ENCODE data around the gene TTC38. TPM values are rescaled to one million over a fixed set of nuclear protein-coding genes. Genes with fewer than 3 reads are reported as not detected.
A peak's percentile ranks its signal among the peaks of the same experiment; 100 is the strongest.
"Not testable (repeated sequence)": the region's sequence is repeated elsewhere in the genome, so short reads cannot be mapped to it uniquely, and the experiment has no call there.

TTC38 gene
- total RNA-seq, 1 donor from 2014 or later, result 25.4 TPM

DNA sequence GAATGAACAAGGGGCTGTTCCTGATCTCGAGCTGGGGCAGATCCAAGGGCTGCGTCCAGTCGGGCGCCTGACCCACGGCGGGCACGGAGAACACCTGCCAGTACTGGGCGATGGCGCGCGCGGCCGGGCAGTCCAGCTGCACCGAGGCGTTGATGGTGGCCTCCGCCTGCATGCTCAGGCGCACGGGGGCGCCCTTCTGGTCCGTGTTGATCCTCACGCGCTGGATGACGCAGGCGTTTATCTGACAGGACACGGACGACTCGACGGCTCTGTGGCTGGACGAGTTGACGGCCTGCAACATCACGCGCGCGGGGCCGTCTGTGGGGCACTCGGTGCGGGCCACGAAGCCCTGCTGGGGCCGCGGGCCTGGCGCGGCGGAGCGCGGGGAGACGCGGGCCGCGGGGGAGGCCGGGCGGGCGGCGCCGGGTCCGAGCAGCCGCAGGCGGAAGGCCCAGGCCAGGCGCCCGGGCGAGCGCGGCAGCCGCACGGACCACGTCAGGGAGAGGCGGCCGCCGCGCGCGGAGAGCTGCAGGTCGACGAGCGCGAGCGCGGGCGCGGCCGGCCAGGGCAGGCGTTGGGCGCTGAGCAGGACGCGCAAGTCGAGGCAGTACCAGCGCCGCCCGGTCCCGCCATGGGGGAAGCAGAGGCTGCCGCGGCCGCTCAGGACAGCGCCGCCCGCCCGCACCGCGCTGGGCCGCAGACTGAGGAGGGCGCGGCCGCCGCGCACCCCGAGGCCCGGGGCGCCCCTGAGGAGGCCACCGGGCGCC lies 5.2 kb upstream of the TTC38 start:
- H3K9me3 ChIP-seq (replicated peaks), result no peaks in the 10 kb centered on the region
- intact Hi-C loops (cut with micrococcal nuclease), result no loop called here
- no peaks in the 10 kb centered on the region for H3K36me3 ChIP-seq
- peaks cover 19% of the 10 kb centered on the region for H3K4me1 ChIP-seq
- peak; percentile 72 for DNase-seq
- TF ChIP-seq, protein P1, sequence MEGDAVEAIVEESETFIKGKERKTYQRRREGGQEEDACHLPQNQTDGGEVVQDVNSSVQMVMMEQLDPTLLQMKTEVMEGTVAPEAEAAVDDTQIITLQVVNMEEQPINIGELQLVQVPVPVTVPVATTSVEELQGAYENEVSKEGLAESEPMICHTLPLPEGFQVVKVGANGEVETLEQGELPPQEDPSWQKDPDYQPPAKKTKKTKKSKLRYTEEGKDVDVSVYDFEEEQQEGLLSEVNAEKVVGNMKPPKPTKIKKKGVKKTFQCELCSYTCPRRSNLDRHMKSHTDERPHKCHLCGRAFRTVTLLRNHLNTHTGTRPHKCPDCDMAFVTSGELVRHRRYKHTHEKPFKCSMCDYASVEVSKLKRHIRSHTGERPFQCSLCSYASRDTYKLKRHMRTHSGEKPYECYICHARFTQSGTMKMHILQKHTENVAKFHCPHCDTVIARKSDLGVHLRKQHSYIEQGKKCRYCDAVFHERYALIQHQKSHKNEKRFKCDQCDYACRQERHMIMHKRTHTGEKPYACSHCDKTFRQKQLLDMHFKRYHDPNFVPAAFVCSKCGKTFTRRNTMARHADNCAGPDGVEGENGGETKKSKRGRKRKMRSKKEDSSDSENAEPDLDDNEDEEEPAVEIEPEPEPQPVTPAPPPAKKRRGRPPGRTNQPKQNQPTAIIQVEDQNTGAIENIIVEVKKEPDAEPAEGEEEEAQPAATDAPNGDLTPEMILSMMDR (IDR thresholded peaks at IDR 0.05; ENCODE audit: borderline replicate concordance), result peak; percentile 46
- peak overlapping the region; percentile 51 for H3K4me3 ChIP-seq
- H3K27ac ChIP-seq (replicated peaks), result no peak overlapping the region
- H3K27me3 ChIP-seq (ENCODE audit: low read depth), result no peaks in the 10 kb centered on the region

- no peak for DNase-seq
These were observed 4.6 kb upstream of the TTC38 start, which contains the start of gene PKDREJ for GRCh38 chr22:46263216-46263590. TSS of gene PKDREJ (minus strand) at chr22:46263343. CDS start at chr22:46263322, 21 bp downstream.

GRCh38 chr22:46264520-46264919 lies 3.3 kb upstream of the TTC38 start:
- DNase-seq; H3K27me3 ChIP-seq (ENCODE audit: low read depth); H3K9me3 ChIP-seq (replicated peaks); H3K36me3 ChIP-seq; H3K4me3 ChIP-seq; H3K27ac ChIP-seq (replicated peaks); intact Hi-C loops (cut with micrococcal nuclease): not testable (repeated sequence)
- H3K4me1 ChIP-seq, result peaks cover 36% of the 10 kb centered on the region

More at GRCh38 chr22:46263216-46263590, 4.6 kb upstream of the TTC38 start, which contains the start of gene PKDREJ:
- intact Hi-C loops (cut with micrococcal nuclease), result no loop called here
- no peaks in the 10 kb centered on the region for H3K27me3 ChIP-seq (ENCODE audit: low read depth)
- peaks cover 23% of the 10 kb centered on the region for H3K4me1 ChIP-seq
- H3K4me3 ChIP-seq, result peak within 1 kb of the TSS; percentile 51
- no peak within 1 kb of the TSS for H3K27ac ChIP-seq (replicated peaks)
- no peaks in the 10 kb centered on the region for H3K36me3 ChIP-seq
- no peaks in the 10 kb centered on the region for H3K9me3 ChIP-seq (replicated peaks)
- TF ChIP-seq, protein P1 (IDR thresholded peaks at IDR 0.05; ENCODE audit: borderline replicate concordance), result no peak

DNA sequence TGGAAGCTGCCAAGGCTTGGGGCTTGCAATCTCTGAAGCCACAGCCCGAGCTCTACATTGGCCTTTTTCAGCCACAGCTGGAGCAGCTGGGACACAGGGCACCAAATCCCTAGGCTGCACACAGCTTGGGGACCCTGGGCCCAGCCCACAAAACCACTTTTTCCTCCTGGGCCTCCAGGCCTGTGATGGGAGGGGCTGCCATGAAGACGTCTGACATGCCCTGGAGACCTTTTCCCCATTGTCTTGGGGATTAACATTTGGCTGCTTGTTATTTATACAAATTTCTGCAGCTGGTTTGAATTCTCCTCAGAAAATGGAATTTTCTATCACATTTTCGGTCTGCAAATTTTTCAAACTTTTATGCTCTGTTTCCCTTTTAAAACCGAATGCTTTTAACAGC lies 2.2 kb upstream of the TTC38 start:
- H3K27me3 ChIP-seq (ENCODE audit: low read depth); H3K9me3 ChIP-seq (replicated peaks); H3K36me3 ChIP-seq; DNase-seq; H3K27ac ChIP-seq (replicated peaks); intact Hi-C loops (cut with micrococcal nuclease); H3K4me3 ChIP-seq: not testable (repeated sequence)
- peaks cover 44% of the 10 kb centered on the region for H3K4me1 ChIP-seq

DNA sequence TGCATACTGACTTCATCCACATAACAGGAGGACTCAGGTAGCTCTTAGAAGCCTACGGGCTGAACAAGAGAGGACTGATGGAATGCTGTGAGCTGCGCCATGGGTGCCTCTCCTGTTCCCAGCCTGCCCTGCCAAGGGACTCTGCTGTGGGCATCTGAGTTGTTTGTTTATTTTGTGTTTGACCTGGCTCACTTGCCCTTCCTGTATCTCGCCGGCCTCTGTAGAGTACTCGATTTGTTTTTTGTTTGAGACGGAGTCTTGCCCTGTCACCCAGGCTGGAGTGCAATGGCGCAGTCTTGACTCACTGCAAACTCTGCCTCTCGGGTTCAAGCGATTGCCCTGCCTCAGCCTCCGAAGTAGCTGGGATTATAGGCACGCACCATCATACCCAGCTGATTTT lies 1.8 kb downstream of the TTC38 start:
- intact Hi-C loops (cut with micrococcal nuclease), result no loop called here
- no peak for DNase-seq
- H3K4me3 ChIP-seq, result peak overlapping the region; percentile 86

GRCh38 chr22:46272196-46272595 lies 4.4 kb downstream of the TTC38 start:
- H3K4me1 ChIP-seq, result peaks cover 33% of the 10 kb centered on the region
- TF ChIP-seq, protein P1 (IDR thresholded peaks at IDR 0.05; ENCODE audit: borderline replicate concordance), result no peak
- peaks cover 56% of the 10 kb centered on the region for H3K36me3 ChIP-seq
- intact Hi-C loops (cut with micrococcal nuclease), result no loop called here
- H3K9me3 ChIP-seq (replicated peaks), result no peaks in the 10 kb centered on the region
- no peak overlapping the region for H3K27ac ChIP-seq (replicated peaks)
- no peaks in the 10 kb centered on the region for H3K27me3 ChIP-seq (ENCODE audit: low read depth)
- H3K4me3 ChIP-seq, result no peak overlapping the region
- DNase-seq, result no peak

More for the DNA sequence above, 1.8 kb downstream of the TTC38 start:
- H3K4me1 ChIP-seq, result peaks cover 39% of the 10 kb centered on the region
- H3K27ac ChIP-seq (replicated peaks), result peak overlapping the region; percentile 95
- no peaks in the 10 kb centered on the region for H3K27me3 ChIP-seq (ENCODE audit: low read depth)
- TF ChIP-seq, protein P1 (IDR thresholded peaks at IDR 0.05; ENCODE audit: borderline replicate concordance), result no peak
- no peaks in the 10 kb centered on the region for H3K9me3 ChIP-seq (replicated peaks)
- peaks cover 34% of the 10 kb centered on the region for H3K36me3 ChIP-seq

Data from left ventricle myocardium inferior (tissue), 1 donor.